ENCODE results near the gene INVS.

GRCh38 chr9:100267211-100267610 is 168.2 kb downstream of the INVS start:
- TF ChIP-seq CTCF (IDR thresholded peaks at IDR 0.05; ENCODE audit: extremely low read depth in 1 of 2, insufficient read depth in 1 of 2, low read depth in 1 of 2, low read length in 2 of 2) (no peak), JUN (IDR thresholded peaks at IDR 0.05; ENCODE audit: borderline replicate concordance, insufficient read depth, insufficient read length, low read depth) (no peak)
